HUDEP-2 (cell line): Measurements from ENCODE around the gene ZBTB7B.
A peak's percentile ranks its signal among the peaks of the same experiment; 100 is the strongest.

Source experiments
- DNase-seq, 76 experiments: peaks; one replicate each; lab custom pipeline; 2025; ENCODE audit not compliant: unreplicated experiment in 76 of 76; lab: John Stamatoyannopoulos, UW

The ZBTB7B gene

DNA sequence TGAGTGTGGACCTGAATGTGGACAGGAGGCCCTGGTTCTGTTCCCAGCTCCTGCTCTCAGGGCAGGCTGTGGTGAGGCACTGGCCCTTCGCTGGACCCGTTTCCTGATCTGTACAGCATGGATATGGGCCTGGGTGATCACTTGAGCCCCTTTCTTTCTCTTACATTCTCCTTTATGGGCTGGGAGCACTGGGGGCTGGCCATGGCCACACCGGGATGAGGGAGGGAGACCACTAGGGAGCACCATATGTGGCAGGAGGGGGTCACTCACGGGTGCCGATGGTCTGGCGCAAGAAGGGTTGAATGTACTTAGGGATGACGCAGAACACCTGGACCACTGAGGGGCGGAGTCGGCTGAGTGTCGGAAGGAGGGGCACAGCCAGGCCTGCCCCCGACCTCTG is 28.3 kb downstream of the ZBTB7B start:
- no peak for DNase-seq

DNA sequence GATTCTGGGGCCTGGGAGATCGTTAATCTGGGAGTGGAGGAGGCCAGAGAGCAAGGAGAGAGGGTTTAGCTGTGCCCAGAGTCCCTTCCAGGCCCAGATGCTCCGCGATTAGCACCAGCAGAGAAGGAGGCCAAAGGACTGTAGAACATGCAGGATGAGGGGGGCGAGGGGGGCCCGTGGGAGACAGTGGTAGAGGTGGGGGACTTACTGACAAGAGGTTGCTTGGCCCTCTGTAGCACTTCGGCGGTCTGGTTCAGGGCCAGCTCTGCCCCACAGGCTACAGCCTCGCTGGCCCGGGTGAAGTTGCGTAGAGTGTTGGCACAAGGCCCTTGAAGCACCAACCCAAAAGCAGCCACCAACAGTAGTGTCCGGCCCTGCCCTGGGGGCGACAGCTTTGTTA is 30.3 kb downstream of the ZBTB7B start:
- DNase-seq: no peak

DNA sequence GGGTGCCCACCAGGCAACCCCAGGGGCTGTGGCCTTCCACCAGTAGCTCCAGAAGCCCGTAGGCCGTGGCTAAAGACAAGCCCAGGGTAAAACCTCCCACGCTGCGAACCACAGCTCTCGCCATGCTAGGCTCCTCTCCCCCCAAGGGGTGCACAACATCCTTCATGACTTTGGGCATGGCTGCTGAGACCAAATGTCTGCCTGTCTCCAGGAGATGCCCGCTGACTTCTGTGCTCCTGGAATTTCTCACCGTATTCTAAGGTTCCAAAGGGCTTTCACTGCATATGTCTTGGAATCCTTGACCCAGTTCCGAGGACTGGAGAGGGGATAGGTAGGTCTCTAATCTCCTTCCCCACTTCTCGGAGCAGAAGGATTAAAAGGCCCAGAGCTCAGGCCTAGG is 30.9 kb downstream of the ZBTB7B start, which contains the start of the genes DCST1 and DCST2:
DCST1 (plus strand) TSS at position 301 of the 400 bp plus-strand sequence. CDS start 213 bp downstream, outside the sequence.
DCST2 (minus strand) TSS at position 258 of the 400 bp plus-strand sequence; CDS start at position 178, 80 bp downstream.
- no peak for DNase-seq

DNA sequence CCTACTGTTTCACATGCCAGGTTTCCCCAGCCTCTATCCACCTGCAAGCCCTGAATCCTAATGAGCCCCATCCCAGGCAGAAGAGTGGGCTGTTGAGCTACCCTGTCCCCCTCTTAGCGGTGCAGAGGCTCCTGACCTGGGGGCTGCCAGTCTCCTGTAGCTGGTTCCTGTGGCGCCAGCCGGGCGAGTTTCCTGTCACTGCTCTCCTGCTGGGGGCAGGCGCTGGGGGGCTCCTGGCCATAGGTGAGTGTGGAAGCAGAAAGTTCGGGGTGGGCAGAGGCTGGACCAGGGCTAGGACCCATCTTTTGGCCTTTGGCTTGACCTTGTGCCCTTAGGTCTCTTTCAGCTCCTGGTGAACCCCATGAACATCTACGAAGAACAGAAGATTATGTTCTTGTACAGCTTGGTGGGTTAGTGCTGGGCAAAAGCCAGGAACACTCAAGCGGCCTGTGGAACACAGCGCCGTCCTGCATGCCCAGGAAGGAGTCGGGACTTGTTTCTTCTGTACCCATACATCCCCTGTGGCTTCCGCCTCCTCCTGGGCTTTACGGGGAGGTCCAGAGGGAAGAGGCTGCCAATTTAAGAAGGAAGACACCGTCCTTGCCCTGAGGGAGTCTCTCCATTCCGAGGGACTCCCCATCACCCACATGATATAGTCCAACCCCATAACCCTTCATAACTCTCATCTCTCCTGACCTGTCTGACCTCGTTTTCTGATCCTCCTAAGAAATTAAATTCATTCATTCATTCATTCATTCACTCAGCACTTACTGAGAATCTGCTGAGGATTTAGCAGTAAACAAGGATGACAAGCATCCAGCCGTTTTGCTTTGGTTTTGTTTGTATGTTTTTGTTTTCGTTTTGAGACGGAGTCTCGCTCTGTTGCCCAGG is 32.0 kb downstream of the ZBTB7B start:
- no peak for DNase-seq

DNA sequence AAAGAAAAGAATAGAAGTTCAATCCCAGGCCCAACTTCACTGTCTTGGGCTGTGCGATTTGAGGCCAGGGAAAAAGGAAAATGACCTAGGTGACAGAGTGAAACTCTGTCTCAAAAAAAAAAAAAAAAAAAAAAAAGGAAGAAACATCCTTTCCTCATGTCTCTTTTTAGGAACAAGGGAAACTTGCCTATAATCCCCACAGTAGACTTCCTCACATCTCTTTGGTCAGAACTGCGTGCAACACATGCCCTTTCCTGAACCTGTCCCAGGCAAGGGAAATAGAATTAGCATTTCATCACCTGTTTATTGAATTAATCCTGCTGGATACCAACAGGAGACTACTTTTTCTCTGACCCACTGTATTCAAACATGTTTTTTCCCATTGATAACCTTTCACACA is 33.3 kb downstream of the ZBTB7B start:
- DNase-seq: no peak

DNA sequence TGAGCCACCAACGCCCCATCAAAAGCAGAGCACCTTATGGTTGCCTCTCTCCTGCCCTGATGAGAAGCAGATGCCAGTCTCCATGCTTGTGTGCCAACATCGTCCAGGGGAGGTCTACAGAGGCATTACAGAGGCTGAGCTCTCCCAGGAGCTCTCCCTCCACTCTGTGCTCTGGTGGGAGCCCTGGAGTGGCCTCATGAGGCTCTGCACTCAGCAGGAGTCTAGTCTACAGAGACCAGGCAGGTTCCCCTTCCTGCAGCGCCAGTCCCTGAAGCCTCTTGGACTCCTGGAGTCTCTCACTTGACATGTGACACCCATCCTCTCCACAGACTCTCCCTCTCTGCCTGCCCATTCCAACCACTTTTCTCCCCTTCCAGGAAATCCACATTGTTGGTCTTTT is 34.4 kb downstream of the ZBTB7B start:
- no peak for DNase-seq

DNA sequence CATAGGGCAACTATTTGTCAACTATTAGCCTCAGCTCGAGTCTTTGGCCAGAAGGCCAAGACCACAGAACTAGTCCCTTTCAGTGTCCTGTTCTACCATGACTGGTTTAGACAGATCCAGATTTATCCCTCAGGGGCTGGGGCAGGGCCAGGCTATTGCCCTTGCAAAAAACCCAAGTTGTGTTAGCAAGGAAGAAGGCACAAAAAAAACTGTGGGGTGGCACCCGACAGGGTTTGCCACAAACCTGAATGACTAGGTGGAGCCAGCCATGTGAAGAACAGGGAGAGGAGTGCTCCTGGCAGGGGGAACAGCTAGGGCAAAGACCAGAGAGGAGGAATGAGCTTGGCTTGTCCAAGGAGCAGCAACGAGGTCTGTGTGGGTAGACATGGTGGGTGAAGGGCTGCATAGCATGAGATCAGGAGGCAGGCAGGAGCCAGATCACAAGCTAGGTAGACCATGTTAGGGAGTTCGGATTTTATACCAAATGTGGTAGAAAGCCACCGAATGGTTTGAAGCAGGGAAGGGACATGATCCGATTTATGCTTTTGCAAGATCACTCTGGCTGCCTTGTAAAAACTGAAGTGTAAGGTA is 35.3 kb downstream of the ZBTB7B start:
- no peak for DNase-seq

DNA sequence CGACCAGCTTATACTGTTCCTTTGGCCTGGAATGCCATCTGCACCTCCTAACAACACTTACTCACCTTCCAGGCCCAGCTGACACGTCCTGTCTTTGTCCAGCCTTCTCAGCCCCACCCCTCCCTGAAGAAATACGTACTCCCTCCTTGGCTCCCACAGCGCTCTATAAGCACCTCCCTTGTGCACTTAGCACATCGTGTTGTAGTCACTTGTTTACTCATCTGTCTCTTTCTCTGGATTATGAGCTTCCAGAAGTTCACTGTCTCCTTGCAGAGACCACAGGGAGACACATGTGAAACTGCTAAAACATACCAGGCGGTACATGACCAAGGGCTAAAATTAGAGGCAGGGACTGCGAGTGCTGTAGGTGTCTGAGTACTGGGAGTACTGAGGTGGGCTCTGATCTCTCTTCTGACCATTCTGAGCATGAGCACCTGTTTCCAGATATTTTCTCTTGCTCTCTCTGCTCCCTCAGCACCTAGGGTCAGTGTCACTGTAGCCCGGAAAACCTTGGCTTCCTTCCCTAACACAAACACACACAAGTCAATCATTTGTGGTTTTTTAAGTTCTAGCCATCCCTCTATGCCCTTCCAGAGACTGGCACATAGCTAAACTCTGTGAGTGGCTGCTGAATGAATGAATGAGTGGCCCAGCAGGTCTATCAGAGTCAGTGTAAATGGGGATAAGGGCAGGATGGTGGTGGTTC is 36.2 kb downstream of the ZBTB7B start:
- DNase-seq: no peak

DNA sequence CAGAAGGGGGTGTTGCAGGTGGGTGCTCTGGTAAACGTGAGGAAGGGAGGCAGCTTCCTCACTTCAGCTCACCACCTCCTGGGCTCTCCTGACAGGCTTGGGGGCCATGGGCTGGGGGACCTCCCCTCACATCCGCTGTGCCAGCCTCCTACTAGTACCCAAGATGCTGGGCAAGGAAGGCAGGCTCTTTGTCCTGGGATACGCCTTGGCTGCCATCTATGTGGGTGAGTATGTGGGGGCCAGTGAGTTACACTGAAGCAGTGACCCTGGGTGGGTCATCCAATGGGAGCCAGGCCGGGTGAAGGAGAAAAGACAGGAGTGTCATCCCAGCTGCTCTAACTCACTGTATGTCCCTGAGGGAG is 36.7 kb downstream of the ZBTB7B start:
- no peak for DNase-seq

DNA sequence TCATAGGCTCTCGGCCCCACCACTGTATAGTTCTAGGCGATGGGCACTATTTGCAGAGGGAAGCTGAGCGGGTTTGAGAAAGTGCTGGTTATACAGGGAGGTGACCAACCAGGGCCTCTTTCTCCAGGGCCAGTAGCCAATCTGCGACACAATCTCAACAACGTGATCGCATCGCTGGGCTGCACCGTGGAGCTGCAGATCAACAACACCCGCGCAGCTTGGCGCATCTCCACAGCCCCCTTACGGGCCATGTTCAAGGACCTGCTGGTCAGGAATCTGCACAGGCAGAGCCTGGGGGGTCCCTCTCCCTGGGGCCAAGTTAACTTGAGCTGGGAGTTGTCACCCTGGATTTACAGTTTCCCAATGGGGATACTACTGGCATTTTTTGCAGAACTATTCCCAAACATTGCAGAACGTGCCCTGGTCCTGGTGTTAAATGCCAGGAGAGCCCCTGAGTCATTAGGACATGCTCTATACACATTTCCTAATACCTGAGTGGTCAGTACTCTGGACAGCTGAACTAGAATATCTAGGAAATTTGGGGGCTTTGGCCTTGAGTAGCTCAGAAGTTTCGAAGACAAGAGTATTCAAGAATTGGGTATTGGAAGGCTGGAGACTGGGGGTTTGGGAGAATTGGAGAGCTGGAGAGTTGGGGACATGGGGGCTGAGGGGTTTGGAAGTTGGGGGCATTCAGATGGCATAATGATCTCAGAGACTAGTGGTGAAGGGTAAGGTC is 37.9 kb downstream of the ZBTB7B start:
- DNase-seq: no peak

DNA sequence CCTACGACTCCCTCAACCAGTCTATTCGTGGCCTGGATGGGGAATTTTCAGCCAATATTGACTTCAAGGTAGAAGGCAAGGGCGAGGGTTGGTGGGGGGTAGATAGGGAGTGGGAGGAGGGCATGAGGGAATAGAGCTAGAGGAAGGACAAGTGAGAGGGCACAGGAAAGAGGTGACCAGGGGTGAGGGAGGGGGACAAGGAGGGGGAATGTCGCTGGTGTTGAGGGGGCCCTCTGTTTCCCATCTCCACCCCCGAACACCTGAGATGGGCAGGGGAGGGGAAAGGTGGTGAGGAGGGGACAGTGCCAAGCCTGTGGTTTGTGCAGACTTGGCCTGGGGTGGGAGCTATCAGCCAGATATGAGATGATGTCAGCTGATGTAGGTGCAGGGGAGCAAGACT is 40.2 kb downstream of the ZBTB7B start:
- DNase-seq: no peak

DNA sequence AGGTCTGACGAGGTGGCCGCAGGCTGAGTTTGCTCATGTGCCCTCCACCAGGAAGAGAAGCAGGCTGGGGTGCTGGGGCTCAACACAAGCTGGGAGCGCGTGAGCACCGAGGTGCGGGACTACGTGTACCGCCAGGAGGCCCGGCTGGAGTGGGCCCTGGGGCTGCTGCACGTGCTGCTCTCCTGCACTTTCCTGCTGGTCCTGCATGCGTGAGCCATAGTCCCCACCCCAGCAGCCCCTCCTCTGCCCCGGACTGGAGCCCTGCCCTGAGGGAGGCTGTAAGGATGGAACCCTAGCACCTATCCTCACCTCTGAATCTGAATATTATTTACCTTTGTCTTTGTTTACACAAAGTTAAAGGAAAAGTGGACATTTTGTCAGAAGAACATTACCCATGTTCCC is 40.7 kb downstream of the ZBTB7B start:
- DNase-seq: no peak

DNA sequence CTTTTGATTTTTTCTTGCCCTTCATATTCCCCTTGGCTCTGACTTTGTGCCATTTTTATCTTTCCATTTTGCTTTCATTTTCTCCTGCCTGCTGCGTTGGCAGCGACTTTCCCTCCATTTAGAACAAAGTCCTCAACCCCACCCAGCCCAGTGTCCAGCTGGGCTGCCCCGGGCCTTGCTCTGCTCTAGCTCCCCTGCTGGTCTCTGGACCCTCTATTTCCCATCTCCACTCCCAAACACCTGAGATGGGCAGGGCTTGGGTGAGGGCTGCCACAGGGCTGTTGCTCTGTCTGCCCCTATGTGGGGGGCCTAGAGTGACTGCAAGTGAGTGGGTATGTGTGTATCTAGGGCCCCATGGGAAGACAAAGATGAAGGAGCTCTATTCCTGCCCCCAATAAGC is 41.2 kb downstream of the ZBTB7B start:
- DNase-seq: no peak

DNA sequence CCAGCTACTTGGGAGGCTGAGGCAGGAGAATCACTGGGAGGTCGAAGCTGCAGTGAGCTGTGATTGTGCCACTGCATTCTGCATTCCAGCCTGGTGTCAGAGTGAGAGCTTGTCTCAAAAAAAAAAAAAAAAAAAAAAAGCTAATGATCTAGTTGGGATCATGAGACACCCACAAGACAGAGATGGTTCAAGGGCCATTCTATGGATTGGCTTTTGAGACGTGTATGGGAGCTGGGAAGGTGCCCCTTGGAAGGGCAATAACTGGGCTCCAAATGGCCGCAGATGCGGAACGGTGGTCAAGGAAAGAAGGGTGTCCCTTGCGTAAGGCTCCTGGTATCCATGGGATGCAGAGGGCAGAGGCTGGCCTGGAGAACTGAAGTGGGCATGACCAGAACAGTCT is 41.8 kb downstream of the ZBTB7B start:
- no peak for DNase-seq

DNA sequence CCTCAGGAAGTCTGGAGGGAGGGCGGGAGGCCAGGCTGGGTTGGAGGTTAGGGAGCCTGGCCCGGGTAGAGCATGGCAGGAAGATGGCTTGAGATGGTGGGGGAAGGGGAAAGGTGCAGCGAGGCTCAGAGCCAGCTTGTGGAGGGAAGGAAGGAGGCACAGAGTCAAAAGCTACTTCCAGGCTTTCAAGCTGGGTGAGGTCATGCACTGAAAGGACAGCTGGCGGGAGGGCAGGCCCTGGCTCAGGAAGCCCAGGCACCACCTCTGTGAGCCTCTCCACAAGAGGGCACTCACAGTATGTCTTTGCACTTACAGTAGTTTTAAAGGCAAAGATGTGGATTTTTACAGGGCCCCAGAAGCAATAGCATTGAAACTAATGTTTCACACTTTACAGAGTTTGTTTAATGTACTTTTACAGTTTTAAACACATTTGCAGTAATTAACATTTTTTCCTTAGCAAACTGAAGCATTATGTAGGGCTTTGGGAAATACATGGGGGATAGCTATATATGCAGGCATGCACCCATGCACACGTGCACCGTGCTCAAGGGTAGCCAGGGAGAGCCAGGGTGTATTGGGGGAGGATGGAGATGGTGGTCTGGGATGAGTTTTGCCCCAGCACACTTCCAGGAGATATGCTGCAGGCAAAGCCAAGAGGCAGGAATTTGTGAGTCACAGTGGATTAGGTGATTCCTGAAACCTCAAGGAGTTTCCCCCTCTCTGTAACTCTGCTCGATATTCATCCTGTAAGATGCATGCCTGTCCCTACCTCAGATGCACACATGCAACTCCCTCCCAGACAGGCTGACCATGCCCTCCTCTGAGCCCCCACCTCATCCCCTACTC is 42.4 kb downstream of the ZBTB7B start:
- peak in 68 of 76 experiments; percentile 18 to 84 (median 58) for DNase-seq

DNA sequence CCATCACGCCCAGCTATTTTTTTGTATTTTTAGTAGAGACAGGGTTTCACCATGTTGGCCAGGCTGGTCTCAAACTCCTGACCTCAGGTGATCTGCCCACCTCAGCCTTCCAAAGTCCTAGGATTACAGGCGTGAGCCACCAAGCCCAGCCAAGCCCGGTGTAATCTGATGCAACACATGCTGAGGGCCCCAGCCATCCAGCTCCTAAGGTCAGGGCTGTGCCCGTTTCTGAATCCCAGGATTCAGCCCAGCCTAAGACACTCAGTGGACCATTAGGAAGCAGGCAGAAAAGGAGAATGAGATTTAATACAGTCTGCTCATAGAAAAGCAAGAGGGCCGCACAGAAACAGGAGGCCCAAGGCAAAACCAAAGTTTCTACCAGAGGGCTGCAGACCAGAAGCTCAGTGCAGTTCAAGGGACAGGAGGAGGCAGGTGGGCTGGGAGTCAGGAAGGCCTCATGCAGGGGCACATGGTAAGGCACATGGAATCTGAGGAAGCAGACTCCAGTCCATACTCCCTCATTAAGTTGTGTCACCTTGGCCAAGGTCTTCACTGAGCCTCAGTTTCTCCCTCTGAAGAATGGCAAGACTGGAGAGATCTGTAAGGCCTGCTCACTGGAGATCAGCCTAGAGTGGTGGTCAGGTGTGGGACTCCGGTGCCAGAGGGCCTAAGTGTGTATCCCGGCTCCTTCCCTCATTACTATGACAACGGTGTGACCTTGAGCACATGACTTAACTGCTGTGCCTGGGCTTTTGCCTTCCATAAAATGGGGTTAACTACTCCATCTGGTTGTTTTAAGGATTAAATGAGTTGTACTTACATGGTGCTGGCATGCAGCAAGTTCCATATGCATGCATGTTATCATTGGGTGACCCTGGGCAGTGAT is 46.1 kb downstream of the ZBTB7B start:
- DNase-seq: peak in 1 of 76 experiments; percentile 7

DNA sequence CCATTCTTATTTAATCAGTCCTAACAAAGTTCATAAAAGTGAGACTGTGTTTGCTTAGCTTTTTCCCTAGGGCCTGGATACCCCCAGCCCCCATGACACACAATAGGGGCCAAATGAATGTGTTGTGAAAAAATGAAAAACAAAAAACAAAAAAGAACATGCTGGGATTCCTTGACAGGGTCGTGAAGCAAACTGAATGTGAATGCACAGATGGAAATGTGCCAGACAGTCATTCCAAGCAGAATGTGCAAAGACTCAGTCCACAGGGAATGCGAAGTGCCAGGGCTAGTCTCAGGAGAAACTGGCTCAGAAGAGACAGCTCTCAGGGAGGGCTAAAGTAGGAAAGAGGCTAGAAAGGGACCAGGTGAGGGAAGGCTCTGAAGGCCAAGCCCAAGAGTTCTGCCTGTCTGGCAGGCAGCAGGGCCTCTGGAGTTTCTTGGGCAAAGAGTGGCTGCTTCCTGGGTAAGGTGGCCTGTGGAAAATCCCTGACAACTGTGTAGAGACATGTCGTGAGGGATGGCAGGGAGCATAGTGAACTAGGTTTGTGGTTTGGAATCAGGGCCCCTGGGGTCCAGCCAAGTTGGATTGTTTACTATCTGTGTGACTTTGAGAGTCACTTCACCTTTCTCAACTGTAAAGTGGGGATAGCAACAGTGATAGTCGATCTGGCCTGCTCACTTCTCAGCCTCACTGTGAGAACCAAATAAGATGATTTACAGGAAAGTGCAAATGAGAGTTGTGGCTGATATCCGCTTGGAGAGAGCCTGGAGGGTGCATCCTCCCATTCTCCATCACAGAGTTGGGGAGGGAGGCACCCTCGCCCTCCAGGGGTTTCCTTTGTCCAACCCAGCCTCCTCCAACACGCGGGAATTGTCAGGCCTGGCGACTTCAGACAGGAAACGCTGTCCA is 47.3 kb downstream of the ZBTB7B start:
- peak in 3 of 76 experiments; percentile 31 to 39 (median 38) for DNase-seq
